Activated CD8-positive, alpha-beta memory T cell treated with anti-CD3 and anti-CD28 coated beads, Interleukin-2, amount 50 U/mL, for 4 hours (primary cell): ENCODE measurements around the gene THOC2.
A peak's percentile ranks its signal among the peaks of the same experiment; 100 is the strongest.
"Not testable (repeated sequence)": the region's sequence is repeated elsewhere in the genome, so short reads cannot be mapped to it uniquely, and the experiment has no call there.

ENCODE experiments used
- DNase-seq: peaks from one replicate; pipeline ENCODE4 v3.0.0-alpha.2; 2020

The THOC2 gene

GRCh38 chrX:123665197-123665596, 67.7 kb downstream of the THOC2 start:
- no peak for DNase-seq

- not testable (repeated sequence) for DNase-seq
Measured at GRCh38 chrX:123664467-123665167, 68.2 kb downstream of the THOC2 start.

DNA sequence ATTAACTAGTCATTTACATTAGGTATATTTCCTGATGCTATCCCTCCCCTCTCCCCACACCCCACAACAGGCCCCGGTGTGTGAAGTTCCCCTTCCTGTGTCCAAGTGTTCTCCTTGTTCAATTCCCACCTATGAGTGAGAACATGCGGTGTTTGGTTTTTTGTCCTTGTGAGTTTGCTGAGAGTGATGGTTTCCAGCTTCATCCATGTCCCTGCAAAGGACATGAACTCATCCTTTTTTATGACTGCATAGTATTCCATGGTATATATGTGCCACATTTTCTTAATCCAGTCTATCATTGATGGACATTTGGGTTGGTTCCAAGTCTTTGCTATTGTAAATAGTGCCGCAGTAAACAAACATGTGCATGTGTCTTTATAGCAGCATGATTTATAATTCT, 69.1 kb downstream of the THOC2 start:
- DNase-seq = not testable (repeated sequence)

- not testable (repeated sequence) for DNase-seq
Measured at GRCh38 chrX:123656507-123656906, 76.3 kb downstream of the THOC2 start.

- DNase-seq = not testable (repeated sequence)
Measured at GRCh38 chrX:123648811-123649181, 84.1 kb downstream of the THOC2 start.

GRCh38 chrX:123648028-123648810, 84.6 kb downstream of the THOC2 start:
- peak; percentile 24 for DNase-seq

- no peak for DNase-seq
Measured at GRCh38 chrX:123647244-123647643, 85.6 kb downstream of the THOC2 start.

GRCh38 chrX:123629502-123629901, 103.3 kb downstream of the THOC2 start:
- no peak for DNase-seq

DNA sequence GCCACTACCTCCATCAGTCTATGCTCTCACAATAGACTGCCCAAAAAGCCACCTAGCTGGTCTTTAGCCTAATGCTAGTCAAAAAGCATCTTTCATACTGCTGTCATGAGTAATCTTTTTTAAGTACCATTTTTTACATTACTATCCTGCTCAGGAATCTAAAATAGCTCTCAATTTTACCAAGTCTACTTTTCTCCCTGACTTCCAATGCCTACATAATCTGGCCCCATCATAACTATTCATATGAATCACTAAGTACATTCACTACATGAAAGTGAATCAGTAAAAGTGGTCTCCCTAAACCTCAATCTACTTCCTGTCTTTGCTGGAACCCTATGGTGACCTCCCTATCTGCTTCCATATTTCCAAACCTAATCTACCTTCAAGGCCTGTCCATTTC, 105.9 kb downstream of the THOC2 start:
- no peak for DNase-seq

DNA sequence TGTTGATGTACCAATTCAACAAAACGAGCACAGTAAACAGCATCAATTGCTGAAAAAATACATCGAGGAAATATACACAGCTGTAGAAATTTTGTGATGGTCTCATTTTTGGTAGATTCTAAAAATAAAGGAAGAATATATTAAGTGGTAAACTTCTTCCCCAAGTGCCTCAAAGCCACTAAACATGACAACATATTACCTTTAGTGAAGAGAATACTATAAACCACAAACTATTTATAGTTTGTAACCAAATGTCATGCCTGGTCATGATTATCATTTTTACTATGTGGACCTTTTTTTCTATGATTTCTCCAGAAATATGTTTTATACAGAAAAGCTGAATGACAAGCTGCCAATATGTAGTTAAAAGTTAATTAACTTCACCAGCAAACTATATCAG, 106.9 kb downstream of the THOC2 start:
- DNase-seq = no peak

- no peak for DNase-seq
Measured at GRCh38 chrX:123625477-123625876, 107.4 kb downstream of the THOC2 start.

DNA sequence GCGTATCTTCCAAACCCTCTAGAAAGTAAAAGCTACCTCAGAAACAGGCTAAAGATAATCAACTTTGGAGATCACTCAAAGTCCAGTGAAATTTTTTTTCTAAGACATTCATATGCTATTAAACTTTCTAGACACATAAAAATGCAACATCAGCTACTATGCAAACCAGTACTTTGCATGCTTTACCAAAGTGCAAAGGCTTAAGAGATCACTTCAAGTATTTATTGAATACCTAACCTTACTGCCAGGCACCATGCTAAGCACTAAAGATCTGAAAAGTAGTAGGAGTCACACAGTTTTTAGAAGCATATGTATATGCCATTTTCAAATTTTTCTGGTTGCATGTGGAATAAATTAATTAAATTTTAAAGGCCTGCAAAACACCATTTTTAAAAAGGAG, 115.8 kb downstream of the THOC2 start:
- no peak for DNase-seq

DNA sequence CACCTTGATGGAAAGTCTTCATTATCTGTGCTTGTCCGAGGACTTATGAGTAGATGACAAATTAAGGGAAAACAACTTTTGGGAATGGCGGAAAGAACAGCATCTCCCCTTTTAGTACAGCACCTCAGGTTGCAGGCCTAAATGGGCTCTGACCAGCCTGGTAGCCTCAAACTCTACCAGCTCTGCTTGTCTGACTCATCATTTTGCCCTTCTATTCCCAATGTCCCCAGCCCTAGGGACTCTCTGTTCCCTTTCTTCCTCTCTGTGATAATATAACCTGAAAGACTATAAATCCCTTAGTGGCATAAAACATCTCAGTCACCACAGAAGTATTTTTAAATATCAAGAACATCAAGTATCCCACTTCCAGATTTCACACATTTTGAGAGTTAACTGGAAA, 121.9 kb downstream of the THOC2 start:
- no peak for DNase-seq

DNA sequence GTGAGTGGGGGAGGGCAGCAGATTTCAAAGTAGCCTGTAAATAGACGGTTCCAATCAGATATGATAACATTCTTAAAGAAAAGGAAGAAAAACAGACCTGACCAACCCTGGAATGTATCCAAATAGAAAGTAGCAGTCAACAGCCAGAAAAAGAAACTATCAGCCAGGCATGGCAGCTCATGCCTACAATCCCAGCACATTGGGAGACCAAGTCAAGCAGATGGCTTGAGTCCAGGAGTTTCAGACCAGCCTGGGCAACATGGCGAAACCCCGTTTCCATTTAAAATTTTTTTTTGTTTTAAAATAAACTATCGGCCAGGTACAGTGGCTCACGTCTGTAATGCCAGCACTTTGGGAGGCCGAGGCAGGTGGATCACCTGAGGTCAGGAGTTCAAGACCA, 125.0 kb downstream of the THOC2 start:
- DNase-seq = no peak

DNA sequence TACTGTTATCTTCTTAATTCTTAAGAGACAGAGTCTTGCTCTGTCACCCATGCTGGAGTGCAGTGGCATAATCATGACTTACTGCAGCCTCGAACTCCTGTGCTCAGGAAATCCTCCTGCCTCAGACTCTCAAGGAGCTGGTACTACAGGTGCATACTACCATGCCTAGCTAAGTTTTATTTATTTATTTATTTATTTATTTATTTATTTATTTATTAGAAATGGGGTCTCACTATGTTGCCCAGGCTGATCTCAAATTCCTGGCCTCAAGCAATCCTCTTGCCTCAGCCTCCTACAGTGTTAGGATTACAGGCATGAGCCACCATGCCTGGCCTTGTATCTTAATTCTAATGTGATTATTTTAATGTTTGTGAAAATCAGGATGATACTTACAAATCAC, 125.6 kb downstream of the THOC2 start:
- no peak for DNase-seq

GRCh38 chrX:123603491-123603890, 129.4 kb downstream of the THOC2 start:
- no peak for DNase-seq

- no peak for DNase-seq
Measured at GRCh38 chrX:123601437-123601836, 131.4 kb downstream of the THOC2 start.

DNA sequence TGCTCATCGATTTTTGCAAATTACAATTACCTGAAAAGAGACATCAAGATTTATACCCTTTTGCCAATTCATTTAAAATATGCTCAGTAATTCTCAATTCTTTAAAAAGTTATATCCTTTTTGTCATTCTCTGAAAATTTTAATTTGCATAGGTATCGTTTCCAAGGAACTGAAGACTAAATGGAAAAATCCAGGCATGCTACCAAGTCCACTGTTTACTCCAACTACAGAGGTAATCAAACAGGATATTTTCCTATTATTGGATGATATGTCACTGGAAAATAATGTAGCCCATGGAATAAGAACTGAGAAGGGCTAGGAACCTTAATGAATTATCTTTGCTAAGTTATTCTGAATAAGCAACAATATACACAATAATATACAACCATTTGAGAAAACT, 132.7 kb downstream of the THOC2 start:
- DNase-seq = no peak

GRCh38 chrX:123590842-123591486, 141.9 kb downstream of the THOC2 start:
- DNase-seq = no peak

- no peak for DNase-seq
Measured at GRCh38 chrX:123588723-123589122, 144.1 kb downstream of the THOC2 start.

DNA sequence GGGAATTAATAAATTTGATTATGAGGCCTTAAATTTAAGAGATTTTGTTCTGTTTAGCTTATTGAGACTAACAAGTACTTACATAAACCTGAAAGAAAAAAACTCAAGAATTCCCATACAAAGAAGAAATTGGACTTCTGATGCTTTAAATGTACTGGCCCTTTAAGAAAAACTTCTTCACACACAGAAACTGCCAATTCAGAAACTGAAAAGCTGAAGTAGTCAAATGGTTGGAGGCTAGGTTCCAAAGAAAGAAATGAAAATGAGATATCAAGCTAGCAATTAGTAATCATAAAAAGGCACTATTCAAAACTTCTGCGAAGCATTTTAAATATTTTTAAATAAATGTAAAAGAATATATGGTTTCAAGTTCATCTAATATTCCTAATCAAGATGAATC, 151.3 kb downstream of the THOC2 start:
- DNase-seq = no peak

DNA sequence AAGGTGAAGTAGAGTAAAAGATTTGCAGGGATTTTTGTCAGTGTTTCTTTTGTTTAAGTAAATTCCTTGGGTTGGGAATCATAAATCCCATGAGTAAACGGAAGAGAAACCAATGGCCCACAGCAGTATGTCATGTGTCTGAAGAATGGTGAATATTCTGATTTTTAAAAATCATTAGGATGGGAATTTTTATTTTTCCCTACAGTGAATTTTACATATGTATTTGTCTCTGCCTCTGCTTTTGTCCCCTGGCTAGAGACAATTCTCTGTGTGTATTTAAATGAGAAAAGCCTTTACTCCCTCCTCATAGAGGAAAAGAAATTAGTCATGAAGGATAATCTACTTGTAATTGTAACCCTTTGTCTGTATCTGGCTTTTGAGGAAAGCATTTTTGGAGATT, 152.1 kb downstream of the THOC2 start:
- no peak for DNase-seq

GRCh38 chrX:123574027-123574426, 158.8 kb downstream of the THOC2 start:
- DNase-seq = not testable (repeated sequence)

DNA sequence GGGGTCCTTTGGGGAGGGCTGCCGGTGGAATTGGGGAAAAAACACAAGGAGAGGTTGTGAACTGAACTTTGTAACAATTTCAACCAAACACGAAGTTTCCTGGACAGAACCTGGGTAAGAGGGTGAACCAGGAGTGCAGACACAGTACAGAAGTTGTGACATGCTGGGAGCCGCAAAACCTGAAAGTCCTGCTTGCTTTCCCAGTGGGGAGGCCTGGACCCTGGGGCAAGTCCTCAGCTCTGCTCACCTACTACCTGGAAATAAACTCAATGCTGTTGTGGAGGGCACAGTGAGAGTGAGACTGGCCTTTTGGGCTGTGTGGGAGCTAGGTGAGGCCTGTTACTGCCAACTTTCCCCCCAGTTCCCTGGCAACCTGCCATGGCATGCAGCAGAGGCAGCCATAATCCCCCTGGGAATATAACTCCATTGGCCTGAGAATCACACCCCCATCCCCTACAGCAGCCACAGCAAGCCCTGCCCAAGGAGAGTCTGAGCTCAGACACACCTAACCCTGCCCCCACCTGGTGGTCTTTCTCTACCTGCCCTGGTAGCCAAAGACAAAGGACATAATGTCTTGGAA, 162.8 kb downstream of the THOC2 start:
- no peak for DNase-seq
